Activated naive CD8-positive, alpha-beta T cell treated with anti-CD3 and anti-CD28 coated beads, Interleukin-2, amount 10 ng/mL, durations not matched to agents 7 days and 5 days (primary cell): Measurements from ENCODE around the gene DOCK3. TPM values are rescaled to one million over a fixed set of nuclear protein-coding genes. Genes with fewer than 3 reads are reported as not detected.
"Not testable (repeated sequence)": the region's sequence is repeated elsewhere in the genome, so short reads cannot be mapped to it uniquely, and the experiment has no call there.

Experiments
- ATAC-seq: fragments of 150-1000 bp; cut with Tn5 transposase; one replicate; pipeline ENCODE4 v1.10.0; 2021; ENCODE audit warnings: low read depth, moderate library complexity
- POLR2A ChIA-PET: fragments of 350-600 bp; sonication (Branson Sonifier 250); formaldehyde crosslinking; loops from one replicate; lab custom pipeline; 2021; ENCODE audit warnings: antibody characterized with exemption; lab: Charles Lee
- DNase-seq: peaks from one replicate; pipeline ENCODE4 v3.0.0; 2021
- H3K27ac Mint-ChIP-seq: one replicate; pipeline ENCODE4 v1.8.0; 2022; ENCODE audit warnings: mild to moderate bottlenecking, mixed read lengths
- H3K27me3 Mint-ChIP-seq: one replicate; pipeline ENCODE4 v1.8.0; 2022; ENCODE audit warnings: mild to moderate bottlenecking, moderate library complexity, mixed read lengths
- H3K36me3 Mint-ChIP-seq: one replicate; pipeline ENCODE4 v1.8.0; 2021; ENCODE audit warnings: mild to moderate bottlenecking, mixed read lengths
- H3K4me1 Mint-ChIP-seq: one replicate; pipeline ENCODE4 v1.8.0; 2021; ENCODE audit warnings: mixed read lengths
- H3K4me3 Mint-ChIP-seq: one replicate; pipeline ENCODE4 v1.8.0; 2022; ENCODE audit warnings: mild to moderate bottlenecking, moderate library complexity, mixed read lengths
- H3K9me3 Mint-ChIP-seq: one replicate; pipeline ENCODE4 v1.8.0; 2021; ENCODE audit warnings: mixed read lengths
- total RNA-seq, 2 experiments: library from RNA; stranded (reverse); gene quantifications; one replicate each; pipeline ENCODE4 v1.2.3, GENCODE V29; 2021

Gene DOCK3
- total RNA-seq, 2 experiments from 2014 or later: 3.3 to 3.4 TPM

DNA sequence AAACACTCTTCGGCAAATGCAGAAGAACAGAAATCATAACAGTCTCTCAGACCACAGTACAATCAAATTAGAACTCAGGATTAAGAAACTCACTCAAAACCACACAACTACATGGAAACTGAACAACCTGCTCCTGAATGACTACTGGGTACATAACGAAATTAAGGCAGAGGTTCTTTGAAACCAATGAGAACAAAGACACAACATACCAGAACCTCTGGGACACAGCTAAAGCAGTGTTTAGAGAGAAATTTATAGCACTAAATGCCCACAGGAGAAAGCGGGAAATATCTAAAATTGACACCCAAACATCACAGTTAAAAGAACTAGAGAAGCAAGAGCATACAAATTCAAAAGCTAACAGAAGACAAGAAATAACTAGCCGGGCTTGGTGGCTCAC lies 589.4 kb downstream of the DOCK3 start:
- H3K4me3 Mint-ChIP-seq, H3K4me1 Mint-ChIP-seq, DNase-seq, ATAC-seq, H3K36me3 Mint-ChIP-seq, H3K9me3 Mint-ChIP-seq, H3K27me3 Mint-ChIP-seq, POLR2A ChIA-PET, H3K27ac Mint-ChIP-seq: not testable (repeated sequence)

GRCh38 chr3:51268132-51268531 lies 593.4 kb downstream of the DOCK3 start:
- Mint-ChIP-seq H3K27ac (no peak overlapping the region), H3K4me3 (no peak overlapping the region), H3K27me3 (no peaks in the 10 kb centered on the region), H3K36me3 (peaks cover 5% of the 10 kb centered on the region), H3K9me3 (peaks cover 5% of the 10 kb centered on the region), H3K4me1 (peaks cover 11% of the 10 kb centered on the region)
- POLR2A ChIA-PET: no interaction called here
- DNase-seq (no peak), ATAC-seq (no peak)

- no peak for DNase-seq
- Mint-ChIP-seq H3K9me3 (peaks cover 2% of the 10 kb centered on the region), H3K4me1 (peaks cover 11% of the 10 kb centered on the region), H3K27me3 (no peaks in the 10 kb centered on the region), H3K36me3 (peaks cover 5% of the 10 kb centered on the region), H3K27ac (no peak overlapping the region), H3K4me3 (no peak overlapping the region)
- POLR2A ChIA-PET: no interaction called here
- ATAC-seq: no peak
These were observed 594.7 kb downstream of the DOCK3 start for GRCh38 chr3:51269466-51269865.

- Mint-ChIP-seq H3K4me3 (no peak overlapping the region), H3K9me3 (peaks cover 1% of the 10 kb centered on the region), H3K27me3 (no peaks in the 10 kb centered on the region), H3K4me1 (peaks cover 14% of the 10 kb centered on the region), H3K27ac (no peak overlapping the region), H3K36me3 (peaks cover 5% of the 10 kb centered on the region)
- POLR2A ChIA-PET: no interaction called here
- ATAC-seq: no peak
- DNase-seq: no peak
These were observed 595.8 kb downstream of the DOCK3 start for GRCh38 chr3:51270559-51270958.

DNA sequence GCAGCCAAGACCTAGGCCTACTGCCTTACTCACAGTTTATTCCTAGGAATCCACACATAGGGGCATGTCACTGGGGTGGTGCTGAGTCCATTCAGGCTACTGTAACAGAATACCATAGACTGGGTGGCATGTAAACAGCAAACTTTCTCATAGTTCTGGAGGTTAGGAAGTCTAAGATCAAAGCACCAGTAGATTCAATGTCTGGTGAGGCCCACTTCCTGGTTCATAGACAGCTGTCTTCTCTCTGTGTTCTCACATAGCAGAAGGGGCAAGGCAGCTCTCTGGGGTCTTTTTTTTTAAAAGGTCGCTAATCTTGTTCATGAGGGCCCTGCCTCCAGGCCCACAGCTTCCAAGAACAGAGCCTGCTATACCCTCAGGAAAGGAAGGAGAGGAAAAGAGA lies 596.4 kb downstream of the DOCK3 start:
- ATAC-seq: peak; percentile 70
- no peak overlapping the region for H3K4me3 Mint-ChIP-seq
- H3K27ac Mint-ChIP-seq: peak overlapping the region; percentile 85
- POLR2A ChIA-PET: no interaction called here
- peaks cover 1% of the 10 kb centered on the region for H3K9me3 Mint-ChIP-seq
- DNase-seq: no peak
- peaks cover 5% of the 10 kb centered on the region for H3K36me3 Mint-ChIP-seq
- H3K4me1 Mint-ChIP-seq: peaks cover 14% of the 10 kb centered on the region
- H3K27me3 Mint-ChIP-seq: no peaks in the 10 kb centered on the region

DNA sequence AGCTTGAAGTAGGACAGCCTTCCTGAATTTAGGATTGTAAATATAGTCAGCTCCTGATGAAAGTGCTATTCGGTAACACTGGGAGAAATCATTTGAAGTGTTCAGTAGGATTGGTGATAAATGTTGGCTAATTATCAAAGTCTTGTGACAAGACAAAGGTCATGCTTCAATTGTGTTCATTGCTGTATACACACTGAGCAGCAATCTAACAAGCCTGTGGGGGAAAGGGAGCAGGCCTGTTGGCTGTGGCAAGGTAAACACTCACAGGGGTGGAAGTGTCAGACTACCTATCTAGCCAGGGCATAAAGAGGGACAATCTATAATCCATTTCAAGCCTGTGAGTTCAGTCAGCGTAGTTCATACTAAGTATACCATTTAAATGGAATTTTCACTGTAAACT lies 599.3 kb downstream of the DOCK3 start:
- Mint-ChIP-seq H3K9me3 (no peaks in the 10 kb centered on the region), H3K4me1 (peaks cover 14% of the 10 kb centered on the region), H3K27me3 (no peaks in the 10 kb centered on the region), H3K27ac (no peak overlapping the region), H3K36me3 (peaks cover 5% of the 10 kb centered on the region), H3K4me3 (no peak overlapping the region)
- no peak for DNase-seq
- POLR2A ChIA-PET: no interaction called here
- ATAC-seq: no peak

GRCh38 chr3:51275111-51275805 lies 600.5 kb downstream of the DOCK3 start:
- POLR2A ChIA-PET: no interaction called here
- Mint-ChIP-seq H3K36me3 (peaks cover 5% of the 10 kb centered on the region), H3K4me1 (peaks cover 14% of the 10 kb centered on the region), H3K27me3 (no peaks in the 10 kb centered on the region), H3K4me3 (no peak overlapping the region), H3K9me3 (no peaks in the 10 kb centered on the region), H3K27ac (no peak overlapping the region)
- DNase-seq: no peak
- no peak for ATAC-seq

GRCh38 chr3:51276046-51276445 lies 601.3 kb downstream of the DOCK3 start:
- Mint-ChIP-seq H3K4me3 (no peak overlapping the region), H3K27me3 (no peaks in the 10 kb centered on the region), H3K9me3 (no peaks in the 10 kb centered on the region), H3K4me1 (peaks cover 8% of the 10 kb centered on the region), H3K27ac (no peak overlapping the region), H3K36me3 (peaks cover 2% of the 10 kb centered on the region)
- POLR2A ChIA-PET: no interaction called here
- ATAC-seq (no peak), DNase-seq (no peak)

GRCh38 chr3:51279448-51279847 lies 604.7 kb downstream of the DOCK3 start:
- H3K9me3 Mint-ChIP-seq: peaks cover 1% of the 10 kb centered on the region
- no peak for DNase-seq
- no peak overlapping the region for H3K27ac Mint-ChIP-seq
- POLR2A ChIA-PET: no interaction called here
- H3K27me3 Mint-ChIP-seq: no peaks in the 10 kb centered on the region
- H3K36me3 Mint-ChIP-seq: peaks cover 2% of the 10 kb centered on the region
- H3K4me1 Mint-ChIP-seq: peaks cover 3% of the 10 kb centered on the region
- no peak overlapping the region for H3K4me3 Mint-ChIP-seq
- no peak for ATAC-seq

DNA sequence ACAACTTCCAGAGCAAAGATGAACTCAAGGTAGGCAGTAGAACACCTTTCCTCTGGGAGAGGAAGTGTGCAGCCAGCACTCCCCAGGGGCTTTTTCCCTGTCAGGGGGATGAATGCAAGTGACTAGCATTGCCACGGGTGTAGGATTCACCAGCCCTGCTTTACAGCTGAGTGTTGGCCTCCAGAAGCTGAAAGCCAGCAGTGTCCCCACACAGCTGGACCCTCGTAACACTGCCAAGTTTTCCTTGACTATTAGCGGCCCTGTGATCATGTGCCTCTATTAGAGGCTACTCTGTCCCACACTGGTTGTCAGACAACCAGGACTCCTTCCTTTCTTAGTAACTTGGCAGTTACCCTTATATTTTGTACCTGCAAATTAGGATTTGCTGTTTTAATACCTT lies 605.4 kb downstream of the DOCK3 start:
- POLR2A ChIA-PET: no interaction called here
- no peak overlapping the region for H3K4me3 Mint-ChIP-seq

GRCh38 chr3:51282931-51283330 lies 608.2 kb downstream of the DOCK3 start:
- no peak overlapping the region for H3K27ac Mint-ChIP-seq
- ATAC-seq: no peak
- H3K27me3 Mint-ChIP-seq: peaks cover 2% of the 10 kb centered on the region
- no peaks in the 10 kb centered on the region for H3K4me1 Mint-ChIP-seq
- no peak overlapping the region for H3K4me3 Mint-ChIP-seq
- peaks cover 9% of the 10 kb centered on the region for H3K9me3 Mint-ChIP-seq
- no peak for DNase-seq
- POLR2A ChIA-PET: no interaction called here
- H3K36me3 Mint-ChIP-seq: peaks cover 9% of the 10 kb centered on the region

More for the DNA sequence above, 605.4 kb downstream of the DOCK3 start:
- ATAC-seq (no peak), DNase-seq (no peak)
- Mint-ChIP-seq H3K27me3 (no peaks in the 10 kb centered on the region), H3K9me3 (peaks cover 1% of the 10 kb centered on the region), H3K36me3 (peaks cover 3% of the 10 kb centered on the region), H3K4me1 (no peaks in the 10 kb centered on the region), H3K27ac (no peak overlapping the region)

- peaks cover 2% of the 10 kb centered on the region for H3K27me3 Mint-ChIP-seq
- DNase-seq: no peak
- H3K4me1 Mint-ChIP-seq: no peaks in the 10 kb centered on the region
- no peak for ATAC-seq
- H3K36me3 Mint-ChIP-seq: peaks cover 9% of the 10 kb centered on the region
- POLR2A ChIA-PET: interaction anchor here (0.6 kb wide), 1 partner anchor 605 kb away, joined by 3 read pairs; no protein-coding TSS in a partner anchor
- peaks cover 9% of the 10 kb centered on the region for H3K9me3 Mint-ChIP-seq
- H3K4me3 Mint-ChIP-seq: no peak overlapping the region
- H3K27ac Mint-ChIP-seq: no peak overlapping the region
These were observed 608.7 kb downstream of the DOCK3 start for GRCh38 chr3:51283421-51283820.

DNA sequence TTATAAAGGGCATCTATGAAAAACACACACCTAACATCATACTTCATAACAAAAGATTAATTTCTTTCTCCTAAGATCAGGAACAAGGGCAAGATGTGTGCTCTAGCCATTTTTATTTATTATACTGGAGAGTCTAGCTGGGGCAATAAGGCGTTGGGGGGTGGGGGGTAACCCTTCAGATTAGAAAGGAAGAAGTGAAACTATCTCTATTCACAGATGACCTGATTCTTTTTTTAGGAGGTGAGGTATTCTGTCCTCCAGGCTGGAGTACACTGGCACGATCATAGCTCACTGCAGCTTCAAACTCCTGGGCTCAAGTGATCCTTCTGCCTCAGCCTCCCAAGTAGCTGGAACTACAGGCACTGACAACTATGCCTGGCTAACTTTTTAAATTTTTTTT lies 620.9 kb downstream of the DOCK3 start:
- DNase-seq: no peak
- Mint-ChIP-seq H3K36me3 (peaks cover 2% of the 10 kb centered on the region), H3K4me1 (no peaks in the 10 kb centered on the region), H3K4me3 (no peak overlapping the region), H3K27me3 (no peaks in the 10 kb centered on the region), H3K27ac (no peak overlapping the region), H3K9me3 (peaks cover 4% of the 10 kb centered on the region)
- no peak for ATAC-seq
- POLR2A ChIA-PET: no interaction called here

DNA sequence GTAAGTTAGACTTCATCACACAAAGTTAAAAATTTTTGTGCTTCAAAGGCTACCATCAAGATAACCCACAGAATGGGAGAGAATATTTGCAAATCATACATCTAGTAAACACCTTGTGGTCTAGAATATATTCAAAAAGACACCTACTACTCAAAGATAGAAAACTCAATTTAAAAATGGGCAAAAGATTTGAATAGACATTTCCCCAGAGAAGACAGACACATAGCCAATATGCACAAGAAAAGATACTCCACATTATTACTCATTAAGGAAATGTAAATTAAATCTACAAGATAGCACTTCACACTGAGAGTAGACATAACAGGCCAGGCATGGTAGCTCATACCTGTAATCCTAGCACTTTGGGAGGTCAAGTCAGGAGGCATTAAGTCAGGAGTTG lies 622.6 kb downstream of the DOCK3 start:
- Mint-ChIP-seq H3K36me3 (peaks cover 2% of the 10 kb centered on the region), H3K4me3 (no peak overlapping the region), H3K9me3 (no peaks in the 10 kb centered on the region), H3K27me3 (peaks cover 2% of the 10 kb centered on the region), H3K4me1 (no peaks in the 10 kb centered on the region), H3K27ac (no peak overlapping the region)
- ATAC-seq: no peak
- DNase-seq: no peak
- POLR2A ChIA-PET: no interaction called here
